Panc1 (cell line): ENCODE measurements around the gene SCAMP3. TPM values are rescaled to one million over a fixed set of nuclear protein-coding genes. Genes with fewer than 3 reads are reported as not detected.

Experiments used
- ATAC-seq: fragments of 200-7000 bp; cut with Tn5 transposase; 2 replicates; pipeline ENCODE4 v1.9.1; 2020; ENCODE audit warnings: mild to moderate bottlenecking, moderate library complexity
- BruUV-seq: library from RNA; stranded (reverse); fragments of 400-500 nt; replicated peaks from 2 replicates; lab custom pipeline; 2021; lab: Mats Ljungman, UMichigan
- CTCF ChIA-PET: fragments of 300-600 bp; sonication (Branson Sonifier 250); formaldehyde crosslinking; loops from one replicate; lab custom pipeline; 2022; ENCODE audit warnings: antibody characterized with exemption; lab: Charles Lee
- POLR2A ChIA-PET: fragments of 300-600 bp; sonication (Branson Sonifier 250); formaldehyde crosslinking; loops from one replicate; lab custom pipeline; 2022; ENCODE audit warnings: antibody characterized with exemption; lab: Charles Lee
- DNase-seq: peaks from one replicate; pipeline ENCODE4 v3.0.0-alpha.2; 2010; ENCODE audit warnings: low read depth, low spot score
- H3K27ac ChIP-seq: 2 replicates; pipeline ENCODE4 v1.5.1; 2011; ENCODE audit warnings: mild to moderate bottlenecking, low read length, inconsistent platforms
- H3K27me3 ChIP-seq: fragments of 200-500 bp; sonication (Bioruptor generic); 2 replicates; pipeline ENCODE4 v1.6.0; 2014; ENCODE audit warnings: low read length, inconsistent platforms; ENCODE audit not compliant: control insufficient read depth, insufficient read depth
- H3K36me3 ChIP-seq: fragments of 200-500 bp; sonication (Bioruptor generic); 2 replicates; pipeline ENCODE4 v1.5.1; 2014; ENCODE audit warnings: inconsistent platforms, mild to moderate bottlenecking, low read length, moderate library complexity; ENCODE audit not compliant: control insufficient read depth, insufficient read depth
- H3K4me1 ChIP-seq: 2 replicates; pipeline ENCODE4 v1.5.1; 2011; ENCODE audit warnings: inconsistent platforms, mild to moderate bottlenecking, low read length, moderate library complexity; ENCODE audit not compliant: control insufficient read depth, insufficient read depth
- H3K4me3 ChIP-seq, 2 experiments: 2 replicates each; pipeline ENCODE4 v1.5.1; 2011 to 2012; ENCODE audit warnings: low read depth in 2 of 2, low read length in 2 of 2, mild to moderate bottlenecking in 2 of 2, inconsistent platforms in 1 of 2, moderate library complexity in 1 of 2
- H3K9me3 ChIP-seq: fragments of 200-500 bp; sonication (Bioruptor generic); 2 replicates; pipeline ENCODE4 v1.5.1; 2014; ENCODE audit warnings: low read depth, mild to moderate bottlenecking, inconsistent platforms, low read length, moderate library complexity; ENCODE audit not compliant: control insufficient read depth, insufficient read depth
- CTCF ChIP-seq: fragments of 450-650 bp; IDR thresholded peaks from 2 replicates; pipeline ENCODE4 v1.5.1; 2017; ENCODE audit warnings: mild to moderate bottlenecking
- POLR2AphosphoS5 ChIP-seq: IDR thresholded peaks from 2 replicates; pipeline ENCODE4 v1.6.1; 2012; ENCODE audit warnings: mild to moderate bottlenecking, low read depth, low read length, moderate library complexity
- REST ChIP-seq, 2 experiments: IDR thresholded peaks; 2 replicates each; pipeline ENCODE4 v1.6.1; 2011 to 2012; ENCODE audit warnings: low read depth in 2 of 2, control low read depth in 1 of 2, low read length in 1 of 2, mild to moderate bottlenecking in 1 of 2, moderate library complexity in 1 of 2; ENCODE audit not compliant: insufficient read depth in 1 of 2
- SIN3A ChIP-seq: IDR thresholded peaks from 2 replicates; pipeline ENCODE4 v1.6.1; 2012; ENCODE audit warnings: low read depth, mild to moderate bottlenecking, low read length, moderate library complexity, borderline replicate concordance; ENCODE audit not compliant: insufficient read depth
- TCF7L2 ChIP-seq: IDR thresholded peaks from 2 replicates; pipeline ENCODE4 v1.6.1; 2011; ENCODE audit warnings: mild to moderate bottlenecking, low read depth, low read length, inconsistent platforms
- in situ Hi-C: cut with HindIII; loops from 2 replicates; pipeline ENCODE4 v1.10.0; 2016; ENCODE audit warnings: low sequenced_read_pairs, low pct_unique_long_range_greater_than_20kb
- intact Hi-C: fragments of 100-400 bp; cut with micrococcal nuclease; formaldehyde crosslinking; loops from one replicate; pipeline ENCODE4 v1.10.0; 2022; ENCODE audit not compliant: unreplicated experiment
- total RNA-seq: library from RNA; stranded (reverse); gene quantifications from one replicate; pipeline ENCODE4 v1.2.1, GENCODE V29; 2021; ENCODE audit not compliant: unreplicated experiment

Gene SCAMP3
- total RNA-seq, 1 experiment from 2014 or later, result 200 TPM

- POLR2A ChIA-PET, result no interaction called here
- in situ Hi-C loops, result no loop called here
Observed at GRCh38 chr1:155285063-155285462, 22.9 kb upstream of the SCAMP3 start.

GRCh38 chr1:155284476-155284875 is 22.3 kb upstream of the SCAMP3 start:
- Histone ChIP-seq H3K4me3 (no peak overlapping the region), H3K27me3 (no peaks in the 10 kb centered on the region), H3K27ac (no peak overlapping the region), H3K9me3 (no peaks in the 10 kb centered on the region), H3K36me3 (no peaks in the 10 kb centered on the region), H3K4me1 (no peaks in the 10 kb centered on the region)
- no TSS peak for BruUV-seq
- CTCF ChIA-PET, result no interaction called here
- no peak for ATAC-seq
- in situ Hi-C loops (no loop called here), intact Hi-C loops (no loop called here)
- TF ChIP-seq TCF7L2 (no peak), SIN3A (no peak), CTCF (no peak), REST (IDR thresholded peaks at IDR 0.05; ENCODE audit: insufficient read depth in 1 of 2, low read depth in 2 of 2, low read length in 1 of 2) (no peak), POLR2AphosphoS5 (no peak)
- DNase-seq, result no peak
- POLR2A ChIA-PET, result no interaction called here

More at GRCh38 chr1:155285063-155285462, 22.9 kb upstream of the SCAMP3 start:
- Histone ChIP-seq H3K9me3 (no peaks in the 10 kb centered on the region), H3K27me3 (no peaks in the 10 kb centered on the region), H3K4me1 (no peaks in the 10 kb centered on the region), H3K27ac (no peak overlapping the region), H3K36me3 (no peaks in the 10 kb centered on the region), H3K4me3 (no peak overlapping the region)
- ATAC-seq (no peak), DNase-seq (no peak)
- TF ChIP-seq POLR2AphosphoS5 (no peak), TCF7L2 (no peak), CTCF (no peak), SIN3A (no peak), REST (IDR thresholded peaks at IDR 0.05; ENCODE audit: insufficient read depth in 1 of 2, low read depth in 2 of 2, low read length in 1 of 2) (no peak)
- intact Hi-C loops, result no loop called here
- BruUV-seq, result no TSS peak
- CTCF ChIA-PET, result no interaction called here
